Epithelial cell of prostate (primary cell): ENCODE results near the gene SMU1.

ENCODE experiments used
- DNase-seq: peaks from one replicate; pipeline ENCODE4 v3.0.0-alpha.2; 2011; ENCODE audit warnings: low read depth, low spot score
- H3K27ac ChIP-seq: fragments of 450-650 bp; 2 replicates; pipeline ENCODE4 v1.5.1; 2017; ENCODE audit warnings: mild to moderate bottlenecking

SMU1 gene

DNA sequence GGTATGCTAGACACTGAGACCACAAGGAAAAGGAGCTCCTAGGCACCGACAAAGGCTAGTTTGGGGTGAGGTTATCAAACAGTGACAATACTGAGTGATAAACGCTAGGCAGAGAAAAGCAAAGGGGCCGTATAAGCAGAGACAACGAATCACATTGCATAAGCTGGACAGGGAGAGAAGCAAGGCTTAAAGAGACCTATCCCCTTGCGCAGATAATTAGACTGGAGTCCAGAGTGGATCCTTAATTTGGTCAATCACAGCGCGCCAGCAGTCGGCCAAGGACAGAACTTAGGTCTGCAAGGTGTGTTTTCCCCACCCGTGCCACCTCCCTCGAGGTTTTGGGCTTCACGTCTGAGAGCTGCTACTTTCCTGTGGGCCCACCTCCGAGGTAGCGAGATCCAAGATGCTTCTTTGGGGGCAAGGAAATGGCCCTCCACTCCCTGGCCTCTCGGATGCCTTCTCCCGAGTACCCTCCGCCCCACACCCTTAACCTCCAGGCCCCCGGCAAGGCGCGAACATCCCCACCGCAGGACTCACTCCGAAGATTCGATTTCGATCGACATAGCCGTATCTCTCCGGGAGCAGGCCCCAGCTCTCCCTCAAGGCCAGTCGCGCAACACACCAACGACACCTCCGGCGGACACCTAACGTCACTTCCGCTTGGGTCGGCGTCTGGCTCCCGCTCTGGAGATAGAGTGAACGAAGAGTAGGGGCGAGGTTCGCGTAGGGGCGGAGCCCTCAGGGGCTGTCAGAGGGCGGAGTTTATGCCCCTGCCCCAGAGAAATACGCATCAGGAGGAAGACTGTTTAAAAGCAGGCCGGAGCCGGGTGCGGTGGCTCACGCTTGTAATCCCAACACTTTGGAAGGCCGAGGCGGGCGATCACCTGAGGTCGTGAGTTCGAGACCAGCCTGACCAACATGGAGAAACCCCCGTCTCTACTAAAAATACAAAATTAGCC is at the start of gene SMU1:
Gene SMU1, minus strand, starts transcription at position 629 of the 959 bp plus-strand sequence. Its CDS starts 66 bp downstream, at position 563.
- peak within 1 kb of the TSS; percentile 74 for H3K27ac ChIP-seq
- peak; percentile 86 for DNase-seq

DNA sequence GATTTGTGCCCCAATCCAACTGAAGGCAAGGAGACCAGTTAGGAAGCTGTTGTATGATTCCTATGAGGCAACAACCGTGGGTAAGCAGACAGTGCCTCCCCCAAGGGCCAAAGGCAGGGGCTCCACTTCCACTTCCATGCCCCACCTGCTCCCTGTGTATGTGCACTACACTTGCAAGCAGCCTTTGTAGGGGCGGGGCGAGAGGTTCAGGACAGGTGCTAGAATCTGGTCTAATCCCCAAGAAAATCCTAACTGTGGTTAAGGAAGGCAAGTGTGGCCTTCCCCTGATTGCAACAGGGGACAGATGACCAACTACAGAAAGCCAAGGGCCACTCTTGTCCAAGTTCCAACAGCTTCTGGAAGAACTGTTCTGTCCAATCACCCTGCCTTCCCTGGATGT is 49.0 kb upstream of the SMU1 start:
- no peak overlapping the region for H3K27ac ChIP-seq
- DNase-seq = no peak

DNA sequence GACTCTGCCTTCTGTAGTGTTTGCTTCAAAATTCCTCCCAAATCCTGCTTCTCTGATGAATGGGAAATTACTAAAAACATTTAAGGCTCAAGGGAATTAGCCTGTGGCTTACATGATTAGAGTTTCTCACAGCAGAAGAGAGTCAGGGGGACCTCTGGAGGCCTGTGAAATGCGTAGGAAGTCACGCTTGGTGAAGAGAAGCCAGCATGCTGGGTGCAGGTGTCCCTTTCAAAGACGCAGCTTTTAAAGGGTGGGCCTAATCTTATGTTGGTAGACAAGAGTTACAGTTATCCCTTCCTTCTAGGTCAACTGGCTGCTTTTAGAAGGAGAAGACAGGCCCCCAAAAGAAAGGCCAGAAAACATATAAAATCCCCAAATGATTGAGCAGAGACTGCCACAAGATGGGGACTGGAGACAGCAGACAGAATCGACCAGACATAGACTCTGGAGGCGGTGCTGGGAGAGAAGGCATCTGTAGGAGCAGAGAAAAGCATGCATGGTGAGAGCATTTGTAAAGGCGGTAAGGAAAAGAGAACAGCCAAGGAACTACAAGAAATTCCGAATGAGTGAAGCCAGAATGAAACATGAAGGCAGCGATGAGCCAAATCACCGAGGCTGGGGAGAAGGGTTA is 48.4 kb upstream of the SMU1 start:
- DNase-seq = no peak
- no peak overlapping the region for H3K27ac ChIP-seq

DNA sequence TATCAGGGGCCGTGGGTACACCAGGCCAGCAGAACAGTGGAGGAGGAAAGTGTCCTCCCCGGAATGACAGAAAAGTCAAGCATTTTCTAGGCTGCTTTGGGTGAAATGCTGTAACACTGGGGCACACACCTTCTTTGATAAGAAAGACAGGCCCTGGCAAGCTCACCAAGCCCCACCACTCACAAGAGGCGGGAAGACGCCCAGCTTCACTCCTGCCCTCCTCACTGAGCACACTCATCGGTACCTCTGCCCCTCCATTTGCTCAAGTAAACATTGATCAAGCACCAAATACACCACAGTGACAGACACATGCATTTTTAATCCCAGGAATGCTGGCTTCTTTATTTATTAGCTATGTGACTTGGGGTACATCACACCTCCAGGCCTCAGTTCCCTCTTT is 47.6 kb upstream of the SMU1 start:
- DNase-seq = no peak
- H3K27ac ChIP-seq = no peak overlapping the region

DNA sequence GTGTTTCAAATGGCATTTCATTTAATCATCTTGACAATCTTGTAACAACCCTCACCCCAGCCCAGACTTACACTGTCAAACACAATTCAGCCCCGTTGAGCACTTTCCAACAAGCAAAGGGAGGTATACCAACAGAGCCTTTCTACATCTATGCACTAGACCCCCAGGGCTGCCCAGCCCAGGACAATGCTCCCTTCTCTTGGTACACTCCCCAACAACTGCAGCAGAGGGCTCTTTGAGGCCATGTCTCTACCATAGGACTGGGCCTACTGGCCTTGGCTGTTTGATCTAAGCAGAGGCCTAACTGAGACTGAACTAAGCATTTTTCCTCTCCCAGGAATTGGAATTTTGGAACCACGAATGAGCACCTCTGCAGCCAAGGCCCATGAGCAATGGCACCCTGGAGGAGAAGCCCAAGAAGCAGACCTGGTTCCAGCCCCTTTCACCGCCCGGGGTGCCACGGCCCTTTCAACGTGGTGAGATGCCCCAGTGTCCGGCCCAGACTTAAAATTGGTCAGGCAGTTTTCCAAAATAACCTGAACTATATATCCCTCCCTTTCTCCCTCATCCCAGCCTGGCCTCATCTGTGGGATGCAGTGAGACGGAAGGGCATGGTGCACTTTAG is 47.0 kb upstream of the SMU1 start:
- DNase-seq = no peak
- no peak overlapping the region for H3K27ac ChIP-seq

DNA sequence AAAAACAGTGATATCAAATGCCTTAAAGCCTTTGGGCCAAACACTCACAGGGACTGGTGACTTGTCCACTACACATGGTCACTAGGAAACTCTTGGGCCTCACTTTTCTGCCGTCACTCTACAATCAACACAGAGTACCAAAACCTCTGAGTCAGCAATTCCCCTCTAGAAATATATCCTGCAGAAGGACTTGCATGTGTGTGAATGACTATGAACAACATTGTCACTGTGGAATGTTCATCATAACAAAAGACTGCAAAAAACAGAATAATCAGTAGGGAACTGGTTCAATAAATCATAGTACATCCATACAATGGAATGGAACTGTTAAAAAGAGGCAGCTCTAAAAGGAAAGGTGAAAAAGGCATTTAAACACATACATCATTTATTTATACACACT is 44.1 kb upstream of the SMU1 start:
- H3K27ac ChIP-seq = no peak overlapping the region
- DNase-seq = no peak

DNA sequence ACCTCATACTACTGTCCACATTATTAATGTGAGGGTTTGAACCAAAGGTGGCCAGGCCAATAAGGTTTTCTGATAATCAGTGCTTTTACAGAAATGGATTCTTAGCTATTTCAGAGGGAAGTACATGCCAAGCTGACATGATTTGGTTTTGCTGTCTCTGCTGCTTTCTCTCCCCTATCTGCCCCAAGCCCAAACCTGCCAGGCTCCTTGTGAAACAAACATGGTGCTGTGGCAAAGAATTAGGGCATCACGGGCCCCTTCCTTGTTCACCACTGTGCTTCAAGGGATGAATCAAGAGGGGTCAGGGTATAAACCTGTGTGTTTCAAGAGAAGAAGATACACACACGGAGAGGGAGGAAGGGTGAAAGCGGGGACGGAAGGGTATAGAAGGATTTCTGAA is 41.3 kb upstream of the SMU1 start:
- no peak for DNase-seq
- H3K27ac ChIP-seq = peak overlapping the region; percentile 40

DNA sequence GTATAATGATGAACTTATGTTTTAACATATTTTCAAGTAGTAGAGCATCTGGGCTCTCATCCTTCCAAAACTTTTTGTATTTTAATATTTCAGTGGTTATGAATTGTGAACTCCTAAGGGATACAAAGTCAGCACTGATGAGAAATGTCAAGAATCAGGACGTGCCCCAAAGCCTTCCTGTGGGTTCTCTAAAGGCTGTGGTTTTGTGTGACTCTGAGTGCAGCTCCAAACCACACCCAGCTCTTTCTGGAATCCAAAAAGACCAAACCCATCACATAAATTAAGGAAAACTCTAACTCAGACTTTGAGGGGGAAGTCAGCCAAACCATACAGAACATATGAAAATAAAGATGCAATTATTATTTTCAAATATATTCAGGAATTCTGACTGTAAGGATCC is 40.8 kb upstream of the SMU1 start:
- peak overlapping the region; percentile 40 for H3K27ac ChIP-seq
- DNase-seq = no peak

DNA sequence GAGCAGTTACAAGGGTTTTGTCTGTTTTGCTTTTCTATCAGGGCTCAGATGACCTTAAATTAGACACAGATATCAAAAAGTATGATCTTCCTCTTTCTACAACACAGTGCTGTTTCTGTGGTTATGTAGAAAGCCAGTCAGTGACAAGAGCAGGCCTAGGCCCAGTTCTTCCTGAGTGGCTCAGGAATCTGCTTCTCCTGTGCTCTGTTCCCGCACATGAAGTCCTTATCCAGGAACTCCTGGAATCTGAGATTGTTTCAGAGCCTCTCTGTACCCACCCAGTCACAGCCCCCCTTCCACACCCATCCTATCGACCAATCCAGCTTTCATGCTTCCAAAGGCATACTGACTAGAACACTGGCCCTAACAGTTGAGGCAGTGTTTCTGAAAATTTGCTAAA is 40.4 kb upstream of the SMU1 start:
- no peak for DNase-seq
- H3K27ac ChIP-seq = peak overlapping the region; percentile 40

DNA sequence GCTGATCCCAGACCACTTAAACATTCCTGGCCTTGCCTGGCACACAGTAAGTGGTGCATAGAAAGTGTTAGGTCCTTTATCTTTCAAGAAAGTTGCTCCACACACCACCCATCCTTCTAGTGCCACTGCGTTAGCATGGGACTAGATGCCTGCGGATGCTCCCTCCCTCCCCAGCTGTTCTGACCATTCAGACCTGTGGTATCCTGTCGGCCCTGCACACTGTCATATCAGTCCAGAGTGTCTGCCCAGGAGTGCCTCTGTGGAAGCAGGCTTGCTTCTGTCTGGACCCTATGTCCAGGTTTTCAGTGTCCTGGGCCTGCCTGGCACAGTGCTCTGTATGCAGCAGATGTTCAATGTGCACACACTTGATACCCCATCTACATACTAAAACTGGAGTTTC is 38.3 kb upstream of the SMU1 start:
- no peak overlapping the region for H3K27ac ChIP-seq
- DNase-seq = no peak

DNA sequence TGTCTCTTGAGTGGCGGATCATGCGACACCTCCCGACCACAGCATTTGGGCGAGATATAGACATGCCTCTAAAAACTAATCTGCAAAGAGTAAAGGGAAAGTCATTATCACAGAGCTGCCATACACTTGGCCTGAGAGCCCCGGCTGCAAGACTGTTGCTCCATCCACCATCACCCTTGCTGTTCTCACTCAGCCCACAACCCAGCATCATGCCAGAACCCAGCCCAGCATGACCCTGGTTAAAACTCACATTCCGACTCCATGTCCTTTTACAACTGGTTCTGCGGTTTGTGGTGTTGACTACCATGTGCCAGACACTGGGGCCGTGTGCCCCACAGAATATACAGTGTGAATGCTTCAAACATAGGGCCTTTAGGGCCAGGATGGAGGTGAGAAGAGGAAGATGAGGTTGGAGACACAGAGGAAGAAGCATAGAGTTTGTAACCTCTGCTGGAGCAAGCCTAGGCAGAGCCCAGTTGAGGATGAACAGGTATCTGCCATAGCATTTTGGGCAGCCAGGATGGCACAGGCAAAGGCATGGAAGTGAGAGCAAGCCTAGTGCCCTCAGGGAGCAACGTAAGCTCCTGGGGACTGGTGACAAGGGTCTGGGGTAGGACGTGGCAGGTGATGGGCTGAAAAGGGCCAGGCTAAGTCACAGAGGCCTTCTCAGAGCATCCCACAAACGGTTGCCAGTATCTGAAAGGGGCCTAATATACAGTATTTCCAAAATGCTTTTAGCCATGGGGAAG is 37.5 kb upstream of the SMU1 start:
- DNase-seq = no peak
- H3K27ac ChIP-seq = no peak overlapping the region

DNA sequence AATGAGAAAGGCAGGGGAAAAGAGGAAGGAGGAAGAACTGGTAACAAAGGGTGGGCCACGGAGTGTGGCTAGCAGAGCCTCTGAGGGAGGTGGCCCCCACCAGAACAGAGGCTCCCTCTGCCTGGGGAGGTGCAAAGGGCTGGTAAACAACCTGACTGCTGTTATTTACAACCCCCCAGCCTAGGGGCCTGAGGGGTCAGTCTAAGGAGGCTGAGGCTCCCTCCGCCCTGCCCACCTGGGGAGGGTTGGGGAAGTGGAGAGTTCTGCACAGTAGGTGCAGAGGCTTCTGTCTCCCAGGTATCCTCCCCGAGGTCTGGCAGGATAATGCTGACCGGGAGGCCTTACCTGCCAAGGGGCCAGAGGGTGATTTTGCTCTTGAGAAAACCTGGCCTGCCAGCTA is 35.6 kb upstream of the SMU1 start:
- no peak for DNase-seq
- H3K27ac ChIP-seq = no peak overlapping the region

DNA sequence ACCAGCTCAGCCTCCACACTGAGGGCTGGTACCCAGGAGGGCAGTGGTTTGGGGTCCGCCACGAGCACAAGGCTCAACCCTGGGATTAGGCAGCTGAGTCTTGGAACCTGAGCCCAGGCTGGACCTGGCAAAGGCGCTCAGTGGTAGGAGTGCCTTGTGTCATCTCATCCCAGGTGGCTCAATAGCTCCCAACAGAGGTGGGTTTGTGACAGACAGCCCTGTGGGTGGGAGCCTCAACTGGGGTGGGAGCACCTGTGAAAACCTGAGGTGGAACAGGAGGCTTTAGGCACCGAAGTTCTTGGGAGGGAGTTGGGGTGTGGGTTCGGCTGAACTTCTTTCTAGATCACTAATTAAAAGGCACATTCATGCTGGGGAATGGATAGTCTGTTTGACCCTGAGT is 35.2 kb upstream of the SMU1 start:
- DNase-seq = no peak
- H3K27ac ChIP-seq = no peak overlapping the region

DNA sequence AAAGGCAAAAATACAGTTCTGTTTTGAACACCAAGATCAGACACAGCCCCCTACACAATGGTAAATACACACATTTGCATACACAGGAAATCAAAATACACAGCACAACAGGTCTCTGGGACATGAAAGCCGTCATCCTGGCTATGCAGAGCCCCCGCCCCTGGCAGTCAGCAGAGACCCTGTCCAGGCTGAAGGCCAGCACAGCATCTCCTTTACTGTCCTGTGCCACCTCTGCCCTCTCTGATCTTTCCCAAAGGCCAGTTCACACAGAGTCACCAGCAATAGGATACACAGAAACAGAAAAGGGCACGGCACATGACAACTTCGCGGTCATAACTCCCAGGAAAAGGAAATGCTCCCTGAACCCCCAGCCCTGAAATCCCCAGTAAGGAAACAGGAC is 34.2 kb upstream of the SMU1 start:
- DNase-seq = no peak
- no peak overlapping the region for H3K27ac ChIP-seq

DNA sequence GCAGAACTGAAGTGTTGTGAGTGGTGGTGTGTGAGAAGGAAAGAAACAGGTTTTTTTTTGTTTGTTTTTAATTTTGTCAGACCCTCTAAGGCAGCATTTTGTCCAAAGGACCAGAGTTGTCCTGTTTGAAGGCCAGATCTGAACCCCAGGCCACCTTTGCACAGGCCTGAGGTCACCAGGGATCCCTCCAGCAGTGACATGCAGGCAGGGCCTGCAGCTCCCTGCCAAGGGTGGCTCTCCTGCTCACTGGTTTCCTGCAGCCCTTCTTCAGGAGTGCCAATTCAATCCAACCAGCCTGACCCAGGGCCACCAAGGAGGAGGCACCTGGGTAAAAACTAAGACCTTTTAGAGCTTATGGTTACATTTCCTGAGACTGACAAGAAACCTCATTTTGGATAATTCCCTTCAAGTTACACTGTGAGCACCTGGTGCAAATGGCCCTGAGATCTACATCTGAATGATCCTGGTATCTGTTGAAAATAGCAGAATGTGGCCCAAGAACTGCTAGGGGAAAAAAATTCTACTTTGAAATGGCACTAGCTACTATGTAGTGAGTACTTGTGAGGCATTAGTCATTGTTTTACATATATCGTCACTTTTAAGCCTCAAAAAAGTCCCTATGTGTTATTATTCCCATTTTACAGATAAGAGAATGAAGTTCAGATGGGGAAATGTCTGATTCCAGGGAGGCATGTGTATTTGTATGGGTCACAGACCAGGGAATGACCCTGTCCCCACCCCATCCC is 33.5 kb upstream of the SMU1 start:
- no peak overlapping the region for H3K27ac ChIP-seq
- no peak for DNase-seq

DNA sequence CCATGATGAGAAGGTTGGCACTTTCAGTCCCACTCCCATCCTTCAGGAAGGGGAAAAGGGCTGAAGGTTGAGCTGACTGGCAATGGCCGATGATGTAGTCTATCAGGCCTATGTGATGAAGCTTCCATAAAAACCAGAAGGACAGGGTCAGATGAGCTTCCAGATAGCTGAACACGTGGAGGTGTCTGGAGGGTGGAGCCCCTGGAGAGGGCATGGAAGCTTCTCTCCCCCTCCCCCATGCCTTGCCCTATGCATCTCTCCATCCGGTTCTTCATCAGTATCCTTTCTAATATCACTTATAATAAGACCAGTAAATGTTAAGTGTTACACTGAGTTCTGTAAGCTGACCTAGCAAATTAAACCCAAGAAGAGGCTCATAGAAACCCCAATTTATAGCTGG is 32.6 kb upstream of the SMU1 start:
- no peak for DNase-seq
- H3K27ac ChIP-seq = no peak overlapping the region

DNA sequence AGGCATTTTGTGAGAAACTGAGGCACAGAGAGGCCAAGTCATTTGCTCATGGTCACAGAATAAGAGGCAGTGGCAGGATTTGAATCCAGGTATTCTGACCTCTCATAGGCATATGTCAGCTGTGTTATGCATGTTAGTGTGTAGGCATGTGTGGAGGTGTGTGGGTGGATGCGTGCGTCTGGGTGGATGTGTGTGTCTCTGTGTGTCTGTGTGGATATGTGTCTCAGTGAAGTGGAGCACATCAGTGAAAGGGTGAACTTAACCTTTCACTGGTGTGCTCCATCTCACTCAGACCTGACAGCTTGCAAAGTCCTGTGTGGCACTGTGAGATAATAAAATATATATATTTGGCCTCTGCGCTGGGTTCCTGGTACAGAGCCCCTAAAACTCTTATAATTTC is 32.0 kb upstream of the SMU1 start:
- H3K27ac ChIP-seq = no peak overlapping the region

DNA sequence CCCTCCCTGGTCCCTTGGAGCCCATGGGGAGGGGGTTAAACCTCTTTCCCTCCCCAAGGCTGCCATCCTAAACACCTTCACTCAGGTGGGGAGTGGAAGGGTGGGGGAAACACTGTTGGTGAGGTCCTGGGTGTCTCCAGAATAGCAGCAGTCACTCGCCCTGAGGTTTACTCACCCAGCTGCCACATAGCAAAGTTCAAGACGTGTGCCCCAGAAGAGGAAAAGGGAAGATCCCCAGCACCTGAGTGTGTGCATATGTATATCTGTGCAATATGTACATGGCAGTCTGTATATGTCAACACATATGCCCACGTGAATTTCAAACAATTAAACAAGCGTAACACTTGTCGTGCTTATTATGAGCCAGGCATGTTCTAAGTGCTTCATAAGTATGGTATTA is 31.3 kb upstream of the SMU1 start:
- DNase-seq = no peak
- peak overlapping the region; percentile 71 for H3K27ac ChIP-seq

More for the DNA sequence above, 32.0 kb upstream of the SMU1 start:
- no peak for DNase-seq

DNA sequence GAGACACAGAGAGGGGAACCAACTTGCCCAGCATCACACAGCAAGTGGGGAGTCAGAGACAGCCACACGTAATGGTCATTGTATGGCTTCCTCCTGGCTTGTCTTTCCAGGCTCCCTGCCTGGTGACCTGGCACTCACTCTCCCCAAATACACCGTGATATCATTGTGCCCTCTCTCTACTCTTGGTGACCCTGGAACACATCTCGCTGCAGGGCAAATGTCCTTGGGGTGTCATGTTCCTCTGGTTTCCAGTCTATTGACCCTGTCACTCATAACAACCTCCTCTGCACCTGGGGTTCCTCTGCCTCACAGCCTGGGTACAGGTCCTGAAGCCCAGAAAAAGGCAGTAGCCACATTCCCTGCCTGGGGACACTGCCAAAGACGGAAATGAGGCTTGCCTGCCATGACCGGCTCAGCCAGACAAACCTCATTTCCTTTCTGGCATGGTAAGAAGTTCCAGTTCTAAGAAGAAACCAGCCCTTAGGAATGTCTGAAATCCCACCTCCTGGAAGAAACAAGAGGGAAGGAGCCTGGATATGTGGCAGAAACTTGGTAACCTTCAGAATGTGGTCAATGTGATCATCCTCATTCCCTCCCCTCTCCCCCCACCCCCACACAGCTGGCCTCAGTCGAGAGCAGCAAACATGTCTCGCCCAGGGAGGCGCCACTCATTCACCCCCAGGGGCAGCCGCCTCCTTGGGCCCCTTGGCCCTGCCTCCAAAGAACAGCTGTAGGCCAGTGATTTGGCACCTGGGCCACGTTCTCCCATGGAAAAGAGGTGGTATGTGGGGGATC is 30.6 kb upstream of the SMU1 start:
- no peak for DNase-seq

More for the DNA sequence above, 30.6 kb upstream of the SMU1 start:
- peak overlapping the region; percentile 71 for H3K27ac ChIP-seq
